Hematopoietic multipotent progenitor cell treated with erythropoietin and hydrocortisone succinate and interleukin-3 and kit ligand, for 17 days (in vitro differentiated cells): ENCODE results near the gene PELI2.

ENCODE experiments used
- DNase-seq: peaks from one replicate; pipeline ENCODE4 v3.0.0-alpha.2; 2015; ENCODE audit warnings: low spot score

Gene PELI2

DNA sequence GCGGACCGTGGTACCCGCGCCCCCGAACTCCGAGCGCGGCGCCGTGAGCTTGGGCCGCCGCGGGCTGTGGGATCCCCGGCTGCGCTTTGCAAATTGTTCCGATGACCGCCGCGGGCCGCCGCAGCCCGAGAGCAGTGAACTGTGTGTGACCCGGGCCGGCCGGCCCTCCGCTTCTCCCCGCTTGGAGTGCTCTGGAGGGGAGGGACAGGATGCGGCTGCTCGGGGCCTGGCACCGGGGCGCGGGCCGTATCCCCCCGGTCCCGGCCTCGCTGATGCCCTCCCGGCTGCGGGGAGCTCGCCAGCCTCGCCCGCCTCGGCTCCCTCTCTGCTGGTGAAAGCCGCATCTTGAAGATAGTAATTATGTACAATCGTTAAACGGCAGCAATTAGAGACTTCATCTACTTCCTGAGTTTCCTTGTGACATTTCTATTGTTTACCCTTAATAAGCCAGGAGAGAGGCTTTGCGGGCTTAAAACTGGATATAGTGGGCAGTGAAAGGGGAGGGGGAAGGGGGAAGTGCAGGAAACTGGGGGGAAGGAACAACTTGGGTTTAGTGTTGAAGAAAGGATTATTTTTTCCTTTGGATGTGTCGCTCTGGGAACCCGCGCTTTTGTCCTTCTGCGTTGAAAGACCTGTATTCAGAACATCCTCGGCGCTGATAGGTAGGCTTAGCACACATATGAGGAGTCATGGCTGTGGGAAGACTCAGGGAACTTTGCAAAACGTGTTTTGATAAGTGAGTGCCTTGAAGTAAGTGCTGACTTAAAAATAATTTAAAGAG lies 1.2 kb downstream of the PELI2 start:
- no peak for DNase-seq

DNA sequence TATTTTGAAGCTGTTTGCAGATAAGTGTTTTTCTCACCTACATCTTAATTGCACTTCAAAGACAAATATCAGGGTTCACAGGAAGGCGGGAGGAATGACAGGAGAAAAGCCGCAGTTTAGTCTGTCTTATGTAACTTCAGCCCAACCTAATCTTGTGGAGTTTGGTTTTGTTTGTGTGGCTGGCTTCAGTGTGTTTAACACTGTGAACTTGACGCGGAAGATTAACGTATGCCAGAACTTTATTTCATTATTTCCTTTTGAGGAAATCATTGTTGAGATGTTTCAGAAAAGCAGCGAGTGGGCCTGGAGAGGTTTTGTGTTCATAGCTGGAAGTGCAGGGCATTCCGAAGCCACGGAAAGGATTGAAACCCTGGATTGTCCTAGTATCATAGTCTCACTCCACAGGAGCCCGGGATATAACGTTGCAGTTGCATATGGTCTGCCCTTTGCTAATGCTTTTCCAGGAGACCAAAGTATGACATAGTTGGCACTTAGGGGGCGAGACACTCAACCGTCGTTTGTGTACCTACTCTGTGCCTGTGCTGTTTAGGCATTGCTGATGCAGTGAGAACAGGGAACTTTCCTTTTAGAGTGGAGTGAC lies 2.0 kb downstream of the PELI2 start:
- DNase-seq, result no peak

GRCh38 chr14:56121816-56122215 lies 3.6 kb downstream of the PELI2 start:
- no peak for DNase-seq

DNA sequence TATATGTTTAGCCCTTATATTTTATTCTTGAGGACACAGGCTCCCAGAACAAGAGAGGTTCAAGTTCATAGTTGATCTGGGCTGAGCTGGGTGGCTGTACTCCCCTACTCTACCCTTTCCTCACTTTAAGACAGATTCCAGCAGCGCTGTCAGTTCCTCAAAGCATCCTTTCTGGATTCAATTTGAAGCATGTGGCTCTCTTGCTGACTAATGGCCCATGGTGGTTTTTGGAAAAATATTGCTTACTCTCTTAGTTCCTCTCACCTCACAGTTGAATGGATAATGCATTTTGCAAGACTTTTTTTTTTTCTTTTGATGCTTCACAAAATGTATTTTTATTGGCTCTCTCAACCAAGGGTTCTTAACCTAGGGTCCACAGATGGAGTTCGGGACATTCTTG lies 4.1 kb downstream of the PELI2 start:
- DNase-seq, result no peak

- no peak for DNase-seq
Measured at GRCh38 chr14:56124327-56124726, 6.1 kb downstream of the PELI2 start.

- DNase-seq, result no peak
Measured at GRCh38 chr14:56125772-56126636, 7.8 kb downstream of the PELI2 start.

DNA sequence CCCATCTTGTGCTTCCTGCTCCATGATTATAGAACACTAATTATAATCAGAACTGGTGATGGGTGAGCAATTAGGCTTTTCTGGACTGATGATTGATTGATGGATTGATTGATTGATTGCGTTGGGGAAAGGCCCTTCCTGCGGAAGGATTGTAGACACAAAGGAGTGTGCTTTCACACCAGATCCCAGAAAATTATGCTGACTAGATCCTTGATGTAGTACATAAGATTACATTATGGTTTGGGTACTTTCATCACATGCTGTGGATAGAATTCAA lies 8.4 kb downstream of the PELI2 start:
- no peak for DNase-seq

GRCh38 chr14:56127156-56127555 lies 8.9 kb downstream of the PELI2 start:
- no peak for DNase-seq

GRCh38 chr14:56129092-56129491 lies 10.9 kb downstream of the PELI2 start:
- DNase-seq, result no peak

- no peak for DNase-seq
Measured at GRCh38 chr14:56129933-56130332, 11.7 kb downstream of the PELI2 start.

- no peak for DNase-seq
Measured at GRCh38 chr14:56131004-56131864, 13.0 kb downstream of the PELI2 start.

GRCh38 chr14:56131865-56132833 lies 13.9 kb downstream of the PELI2 start:
- DNase-seq, result no peak

- DNase-seq, result no peak
Measured at GRCh38 chr14:56133547-56133946, 15.3 kb downstream of the PELI2 start.

DNA sequence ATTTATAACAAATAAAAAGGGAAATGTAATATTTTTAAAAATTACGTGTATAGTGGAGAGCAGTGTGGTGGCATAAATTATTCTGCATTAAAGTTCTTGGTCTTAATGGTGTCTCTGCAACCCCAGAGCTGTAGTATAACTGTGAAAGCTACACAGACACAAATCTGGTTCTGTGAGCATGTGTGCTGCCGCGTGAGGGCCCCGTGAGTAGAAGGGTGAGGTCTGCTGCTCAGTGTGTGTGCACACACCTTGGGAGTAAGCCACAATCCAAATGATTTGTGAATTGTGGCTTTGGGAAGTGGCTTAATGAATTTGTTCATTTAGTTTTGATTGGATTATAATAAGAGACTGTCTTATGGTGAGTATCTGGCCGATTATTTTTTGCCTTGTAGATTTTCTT lies 16.8 kb downstream of the PELI2 start:
- DNase-seq, result no peak

DNA sequence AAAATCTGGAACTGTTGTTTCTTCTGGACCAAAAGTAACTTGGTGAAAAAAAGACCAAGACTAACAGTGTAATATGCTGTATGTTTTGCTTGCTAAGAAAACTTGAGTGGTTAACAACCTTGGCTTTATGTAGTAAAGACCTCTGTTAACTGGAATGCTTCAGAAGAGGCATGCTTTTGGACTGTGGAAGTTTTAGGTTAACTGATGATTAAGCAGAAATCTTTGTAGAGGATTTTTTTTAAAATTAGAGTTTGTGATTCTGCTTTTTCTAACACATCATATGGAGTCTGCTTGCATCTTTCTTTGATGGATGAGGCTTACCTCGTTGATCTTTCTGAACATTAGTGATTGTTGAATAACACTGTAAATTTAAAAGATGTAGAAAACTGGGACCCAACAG lies 17.5 kb downstream of the PELI2 start:
- DNase-seq, result no peak

DNA sequence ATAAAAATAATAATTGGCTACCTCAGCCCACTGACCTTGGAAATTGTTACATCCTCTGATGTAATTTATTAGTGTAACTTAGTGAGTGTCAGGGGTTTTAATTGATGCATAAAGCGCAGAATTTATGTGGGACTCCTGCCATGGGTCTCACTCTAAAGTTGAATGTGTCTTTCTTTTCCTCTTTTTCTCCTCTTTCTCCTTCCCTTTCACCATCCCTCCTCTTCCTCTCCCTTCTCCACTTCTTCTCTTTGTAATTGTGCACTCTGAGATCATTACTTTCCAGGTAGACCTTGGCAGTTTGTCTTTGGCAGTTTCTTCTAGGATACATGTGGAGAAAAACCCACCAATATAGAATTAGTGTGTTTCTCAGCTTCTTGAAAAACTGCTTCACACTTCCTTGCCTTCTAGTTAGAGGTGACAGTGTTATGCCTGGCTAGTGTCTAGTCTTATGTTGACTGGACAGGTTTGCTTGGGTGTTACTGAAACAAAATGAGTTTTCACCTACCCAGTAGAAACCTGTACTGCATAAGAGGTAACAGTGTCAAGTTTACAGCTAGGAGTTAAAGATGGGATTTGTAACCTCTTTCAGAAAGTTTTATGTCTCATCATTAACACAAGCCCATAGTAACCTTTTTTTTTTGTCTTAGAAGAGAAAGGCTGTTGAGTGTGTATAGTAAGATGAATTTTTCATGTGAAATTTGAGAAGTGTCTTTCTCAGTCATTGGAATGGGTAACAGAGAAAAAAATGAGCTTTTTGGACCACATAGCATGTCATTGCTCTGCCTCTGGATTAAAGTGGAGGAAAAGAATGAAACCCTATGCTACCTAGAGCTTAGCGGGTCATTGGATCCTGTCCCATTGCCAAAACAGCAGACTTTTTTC lies 18.6 kb downstream of the PELI2 start:
- no peak for DNase-seq

GRCh38 chr14:56137453-56137807 lies 19.2 kb downstream of the PELI2 start:
- DNase-seq, result no peak

DNA sequence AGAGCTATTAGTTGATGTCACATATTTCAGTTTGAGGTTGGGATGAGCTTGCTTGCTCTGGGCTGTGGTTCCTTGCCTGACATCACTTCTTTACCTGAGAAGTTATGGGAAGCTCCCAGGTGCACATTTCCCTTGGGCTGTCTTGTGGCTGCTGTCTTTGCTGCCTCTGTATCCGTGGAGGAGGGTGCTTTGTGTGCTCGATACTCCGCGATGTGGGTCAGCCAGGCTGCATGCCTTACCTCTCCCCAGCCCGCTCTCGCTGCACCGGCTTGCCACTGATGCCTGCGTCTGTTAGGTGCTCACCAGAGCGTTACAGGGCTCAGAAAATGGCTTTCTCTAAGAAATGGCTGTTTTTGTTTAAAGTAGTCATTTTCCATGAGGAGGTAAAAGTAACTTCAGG lies 19.6 kb downstream of the PELI2 start:
- DNase-seq, result no peak

DNA sequence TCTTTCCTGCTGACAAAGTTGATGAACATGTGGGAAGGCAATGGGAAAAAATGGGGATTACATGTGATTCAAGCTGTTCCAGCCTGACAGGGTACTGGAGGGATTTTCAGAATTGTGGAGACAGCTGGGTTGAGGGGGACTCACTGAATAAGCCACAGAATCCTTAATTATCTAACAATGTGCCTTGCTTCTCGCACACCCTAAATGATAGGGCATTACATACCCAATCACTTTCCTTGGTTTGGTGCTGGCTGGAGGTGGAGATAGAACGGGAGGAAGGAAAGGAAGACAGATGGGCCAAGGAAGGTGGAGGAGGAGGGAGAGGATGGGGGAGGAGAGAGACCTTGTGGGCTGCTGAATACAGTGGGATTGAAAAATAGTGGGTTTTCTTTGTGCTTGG lies 20.7 kb downstream of the PELI2 start:
- no peak for DNase-seq

- DNase-seq, result no peak
Measured at GRCh38 chr14:56142314-56142713, 24.1 kb downstream of the PELI2 start.
